C4-2B (cell line): ENCODE measurements around the gene PRM3.

Experiments used
- H3K27ac ChIP-seq: fragments of 450-650 bp; 2 replicates; pipeline ENCODE4 v1.5.1; 2017
- CTCF ChIP-seq: fragments of 450-650 bp; conservative IDR thresholded peaks from 2 replicates; pipeline ENCODE4 v1.5.1; 2017; ENCODE audit warnings: mild to moderate bottlenecking
- ZFX ChIP-seq: fragments of 450-650 bp; IDR thresholded peaks from 2 replicates; pipeline ENCODE4 v1.6.1; 2017

Gene PRM3

GRCh38 chr16:11241480-11242204 is 31.8 kb downstream of the PRM3 start:
- H3K27ac ChIP-seq: no peak overlapping the region
- TF ChIP-seq ZFX (no peak), CTCF (no peak)

GRCh38 chr16:11240636-11241473 is 32.6 kb downstream of the PRM3 start:
- no peak for TF ChIP-seq CTCF
- no peak for TF ChIP-seq ZFX
- no peak overlapping the region for H3K27ac ChIP-seq

- H3K27ac ChIP-seq: no peak overlapping the region
- TF ChIP-seq ZFX: no peak
- no peak for TF ChIP-seq CTCF
Observed at GRCh38 chr16:11239644-11240632, 33.5 kb downstream of the PRM3 start.

- TF ChIP-seq ZFX (no peak), CTCF (no peak)
Observed at GRCh38 chr16:11238272-11239202, 34.9 kb downstream of the PRM3 start.

GRCh38 chr16:11236461-11237254 is 36.8 kb downstream of the PRM3 start:
- TF ChIP-seq ZFX (no peak), CTCF (no peak)
- no peak overlapping the region for H3K27ac ChIP-seq

More at GRCh38 chr16:11238272-11239202, 34.9 kb downstream of the PRM3 start:
- H3K27ac ChIP-seq: no peak overlapping the region

- TF ChIP-seq CTCF (no peak), ZFX (no peak)
- no peak overlapping the region for H3K27ac ChIP-seq
Observed at GRCh38 chr16:11235703-11235991, 37.8 kb downstream of the PRM3 start.
